Esophagus muscularis mucosa (tissue), 4 donors: Measurements from ENCODE around the gene CPD.

Experiments used
- EP300 ChIP-seq: sonication (generic); formaldehyde crosslinking; IDR thresholded peaks from one replicate; pipeline ENCODE4 v1.6.1; 2017; ENCODE audit warnings: antibody characterized with exemption
- POLR2A ChIP-seq: fragments of 450-650 bp; IDR thresholded peaks from one replicate; pipeline ENCODE4 v1.6.1; 2017; ENCODE audit warnings: antibody characterized with exemption, moderate library complexity, mild to moderate bottlenecking, low read depth
- POLR2AphosphoS5 ChIP-seq, 2 donors: sonication (generic); formaldehyde crosslinking; IDR thresholded peaks; one replicate each; pipeline ENCODE4 v1.6.1; 2017; ENCODE audit warnings: antibody characterized with exemption in 2 of 2
- TF ChIP-seq, protein P1 (sequence below), 3 experiments: fragments of 200-600 bp in 2 of 3; fragments of 450-650 bp in 1 of 3; sonication (generic) in 2 of 3; IDR thresholded peaks; one replicate each; pipeline ENCODE4 v1.5.1; 2017 to 2019; ENCODE audit warnings: antibody characterized with exemption in 3 of 3, mild to moderate bottlenecking in 2 of 3, moderate library complexity in 1 of 3

DNA sequence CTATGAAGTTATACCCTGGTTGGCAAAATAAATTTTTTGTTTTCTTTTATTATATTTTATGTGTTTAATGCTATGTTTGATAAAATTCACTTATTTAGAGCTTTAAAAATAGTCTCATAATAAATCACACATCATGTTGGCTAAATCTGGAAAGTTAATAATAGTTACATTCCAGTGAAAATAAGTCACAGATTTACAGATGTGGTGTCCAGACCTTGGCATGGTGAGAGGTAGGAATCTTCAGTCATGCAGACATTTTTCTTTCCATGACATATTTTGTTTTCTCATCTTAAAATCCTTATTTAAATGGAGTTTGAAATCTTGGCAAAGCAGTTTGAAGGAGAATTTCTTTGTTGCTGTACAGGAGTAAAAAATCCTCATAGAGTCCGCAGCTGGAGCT lies 50.4 kb downstream of the CPD start:
- TF ChIP-seq, protein P1, sequence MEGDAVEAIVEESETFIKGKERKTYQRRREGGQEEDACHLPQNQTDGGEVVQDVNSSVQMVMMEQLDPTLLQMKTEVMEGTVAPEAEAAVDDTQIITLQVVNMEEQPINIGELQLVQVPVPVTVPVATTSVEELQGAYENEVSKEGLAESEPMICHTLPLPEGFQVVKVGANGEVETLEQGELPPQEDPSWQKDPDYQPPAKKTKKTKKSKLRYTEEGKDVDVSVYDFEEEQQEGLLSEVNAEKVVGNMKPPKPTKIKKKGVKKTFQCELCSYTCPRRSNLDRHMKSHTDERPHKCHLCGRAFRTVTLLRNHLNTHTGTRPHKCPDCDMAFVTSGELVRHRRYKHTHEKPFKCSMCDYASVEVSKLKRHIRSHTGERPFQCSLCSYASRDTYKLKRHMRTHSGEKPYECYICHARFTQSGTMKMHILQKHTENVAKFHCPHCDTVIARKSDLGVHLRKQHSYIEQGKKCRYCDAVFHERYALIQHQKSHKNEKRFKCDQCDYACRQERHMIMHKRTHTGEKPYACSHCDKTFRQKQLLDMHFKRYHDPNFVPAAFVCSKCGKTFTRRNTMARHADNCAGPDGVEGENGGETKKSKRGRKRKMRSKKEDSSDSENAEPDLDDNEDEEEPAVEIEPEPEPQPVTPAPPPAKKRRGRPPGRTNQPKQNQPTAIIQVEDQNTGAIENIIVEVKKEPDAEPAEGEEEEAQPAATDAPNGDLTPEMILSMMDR (IDR thresholded peaks at IDR 0.05): no peak
- TF ChIP-seq POLR2AphosphoS5 (IDR thresholded peaks at IDR 0.05): no peak
- TF ChIP-seq EP300: no peak
- TF ChIP-seq POLR2A: no peak
